GM18861 (cell line): ENCODE results near the gene GGT1.
"Not testable (repeated sequence)": the region's sequence is repeated elsewhere in the genome, so short reads cannot be mapped to it uniquely, and the experiment has no call there.

Source experiments
- ATAC-seq: cut with Tn5 transposase; IDR thresholded peaks from one replicate; pipeline ENCODE4 v1.9.1; 2021; ENCODE audit not compliant: unreplicated experiment

Gene GGT1

DNA sequence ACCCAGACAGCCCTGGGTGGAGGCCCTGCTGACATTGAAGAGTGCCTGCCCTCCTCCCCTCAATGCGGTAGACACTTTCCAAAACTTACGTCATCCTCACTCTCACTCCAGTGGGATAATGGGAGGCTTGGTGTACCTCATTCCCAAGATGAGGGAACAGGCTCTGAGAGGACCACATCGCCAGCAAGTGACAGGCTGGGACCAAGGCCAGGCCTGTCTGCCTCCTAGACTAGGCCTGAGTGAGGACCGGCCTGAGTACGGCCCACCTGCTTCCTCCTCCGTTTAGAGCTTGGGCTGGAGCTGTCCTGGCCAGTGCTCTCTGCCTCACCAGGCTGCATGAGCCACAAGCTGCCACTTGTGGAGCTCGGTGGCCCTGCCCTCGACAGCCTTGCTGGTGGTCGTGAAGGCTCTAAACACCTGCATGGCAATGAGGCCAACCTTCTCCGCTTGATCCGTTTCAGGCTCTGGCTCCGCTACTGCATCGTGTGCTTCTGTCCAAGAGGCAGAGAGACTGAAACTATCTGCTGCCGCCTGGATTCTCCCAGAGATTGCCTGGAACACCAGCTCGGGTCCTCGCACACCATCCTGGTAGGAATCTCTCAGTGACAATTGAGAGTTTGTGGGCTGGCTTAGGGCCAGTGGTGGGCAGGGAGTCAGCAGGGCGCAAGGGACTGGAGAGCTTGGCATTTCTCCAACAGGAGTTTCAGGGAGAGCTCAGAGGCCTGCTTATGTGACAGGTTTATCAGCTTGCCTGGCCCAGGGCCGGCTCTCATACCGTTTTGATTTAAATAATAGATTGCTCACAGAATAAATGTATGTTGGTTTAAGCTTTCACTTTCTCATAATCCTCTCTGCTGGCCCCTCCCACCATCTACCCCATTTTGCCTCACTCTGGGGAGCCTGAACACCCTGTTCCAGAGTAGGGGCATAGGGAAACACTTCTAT is 19.5 kb upstream of the GGT1 start:
- ATAC-seq: no peak

DNA sequence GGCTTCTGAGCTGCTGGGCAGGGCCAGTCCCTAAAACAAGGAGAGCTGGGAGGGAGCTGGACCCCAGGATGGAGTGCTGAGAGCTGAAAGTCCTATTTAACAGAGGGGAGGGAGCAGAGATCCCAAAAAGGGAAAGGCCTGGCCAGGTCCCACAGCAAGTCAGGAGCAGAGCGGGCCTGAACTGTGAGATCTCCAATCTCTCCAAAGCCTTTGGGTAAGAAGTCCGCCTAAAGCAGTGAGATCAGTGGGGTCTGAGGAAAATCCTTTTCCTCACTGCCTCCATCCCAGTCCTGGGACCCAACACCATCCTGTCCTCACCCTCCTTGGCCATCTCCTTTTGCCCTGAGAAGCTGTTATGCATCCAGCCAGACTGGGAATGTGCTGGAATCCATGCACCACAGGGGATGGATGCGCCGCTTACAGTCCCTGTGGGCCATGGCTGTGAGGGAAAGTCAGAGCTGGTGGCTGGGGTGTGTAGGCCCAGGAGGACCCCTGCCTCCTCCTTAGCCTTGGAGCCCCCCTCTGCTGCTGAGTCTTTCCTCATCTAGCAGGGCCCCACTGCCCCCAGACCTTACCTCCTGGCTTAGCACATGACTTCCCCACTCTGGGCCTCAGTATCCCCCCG is 18.7 kb upstream of the GGT1 start:
- ATAC-seq: no peak

DNA sequence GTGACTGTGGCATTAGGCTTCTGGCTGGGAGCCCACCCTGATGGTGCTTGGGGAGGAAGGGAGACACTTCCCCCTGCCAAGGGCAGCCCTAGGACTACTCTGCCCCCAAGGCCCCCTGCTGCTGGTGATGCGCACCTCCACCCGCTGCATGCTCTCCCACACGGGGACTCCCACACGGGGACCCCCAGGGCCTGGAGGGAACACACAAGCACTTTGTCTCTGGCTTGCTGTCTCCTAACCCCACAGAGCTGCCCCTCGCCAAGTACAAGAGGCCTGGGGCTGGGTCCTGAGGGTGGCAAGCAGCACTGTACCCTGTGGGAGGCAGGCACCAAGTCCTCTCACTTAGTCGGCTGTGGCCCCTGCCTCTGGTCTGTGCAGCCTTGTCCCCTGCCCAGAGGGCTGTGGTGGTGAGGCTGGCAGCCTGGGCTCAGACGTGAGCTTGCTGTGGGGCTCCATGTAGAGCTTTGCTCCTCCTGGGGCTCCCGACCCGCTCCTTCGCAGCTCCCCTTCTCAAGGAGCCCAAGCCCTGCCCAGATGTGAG is 18.1 kb upstream of the GGT1 start:
- no peak for ATAC-seq

DNA sequence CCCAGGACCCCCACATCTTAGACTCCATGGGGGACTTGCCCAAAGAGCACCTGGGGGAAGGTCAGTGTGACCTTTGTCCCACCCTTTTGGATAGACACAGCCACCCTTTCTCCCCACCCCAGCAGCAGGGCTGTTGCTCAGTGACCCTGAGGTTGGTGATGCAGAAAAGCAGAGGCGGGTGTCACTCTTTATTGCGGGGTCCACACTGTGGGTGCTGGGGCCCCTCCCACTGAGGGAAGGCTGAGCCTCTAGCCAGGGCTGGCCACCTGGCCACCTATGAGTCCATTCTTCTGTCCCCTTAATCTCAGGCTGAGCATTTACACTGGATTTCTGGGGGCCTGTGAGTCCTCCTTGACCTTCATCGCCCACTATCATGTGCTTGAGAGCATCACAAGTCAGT is 17.5 kb upstream of the GGT1 start:
- no peak for ATAC-seq

DNA sequence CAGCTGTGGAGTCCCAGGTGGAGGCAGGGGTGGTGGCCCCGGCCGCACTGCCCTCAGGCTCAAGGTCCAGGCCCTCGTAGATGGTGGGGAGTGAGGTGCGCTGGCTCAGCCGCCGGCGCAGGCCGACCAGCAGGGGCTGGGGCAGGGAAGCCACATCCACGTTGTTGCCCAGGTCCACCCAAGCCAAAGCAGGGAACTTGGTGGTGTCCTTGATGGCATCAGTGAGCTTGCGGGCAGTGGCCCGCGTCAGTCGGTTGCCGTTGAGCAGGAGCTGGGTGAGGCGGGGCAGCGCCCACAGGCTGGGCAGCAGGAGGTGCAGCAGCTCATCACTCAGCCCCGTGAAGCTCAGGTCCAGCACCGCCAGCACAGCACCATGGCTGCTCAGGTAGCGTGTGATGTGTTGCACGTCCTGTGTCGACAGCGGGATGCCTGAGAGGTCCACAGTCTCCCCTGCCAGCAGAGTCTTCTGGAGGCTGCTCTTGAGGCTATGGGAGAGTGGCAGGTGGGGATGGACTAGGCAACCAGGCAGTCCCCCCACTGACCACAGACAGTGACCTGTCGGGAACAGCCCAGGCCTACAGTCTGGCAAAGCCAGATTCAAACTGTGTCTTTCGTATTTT is 17.0 kb upstream of the GGT1 start:
- ATAC-seq: no peak

DNA sequence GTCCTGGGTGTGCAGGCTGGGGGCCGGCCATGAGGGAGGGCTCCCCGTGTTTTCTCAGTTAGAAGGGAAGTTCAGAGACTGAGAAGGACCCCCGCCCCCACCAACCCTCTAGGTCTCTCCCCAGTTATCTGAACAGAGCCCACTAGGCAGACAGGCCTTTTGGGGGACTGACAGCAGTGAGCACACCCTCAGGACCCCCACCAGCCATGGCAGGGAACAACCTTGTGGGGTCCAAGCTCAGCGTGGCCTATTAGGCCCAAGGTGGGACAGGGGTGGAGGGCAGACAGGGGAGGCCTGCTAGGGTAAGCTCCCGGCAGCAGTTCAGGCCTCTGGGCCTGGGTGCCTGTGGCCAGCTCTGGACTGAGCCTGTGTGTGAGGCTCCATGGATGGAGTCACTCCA is 15.7 kb upstream of the GGT1 start:
- no peak for ATAC-seq

DNA sequence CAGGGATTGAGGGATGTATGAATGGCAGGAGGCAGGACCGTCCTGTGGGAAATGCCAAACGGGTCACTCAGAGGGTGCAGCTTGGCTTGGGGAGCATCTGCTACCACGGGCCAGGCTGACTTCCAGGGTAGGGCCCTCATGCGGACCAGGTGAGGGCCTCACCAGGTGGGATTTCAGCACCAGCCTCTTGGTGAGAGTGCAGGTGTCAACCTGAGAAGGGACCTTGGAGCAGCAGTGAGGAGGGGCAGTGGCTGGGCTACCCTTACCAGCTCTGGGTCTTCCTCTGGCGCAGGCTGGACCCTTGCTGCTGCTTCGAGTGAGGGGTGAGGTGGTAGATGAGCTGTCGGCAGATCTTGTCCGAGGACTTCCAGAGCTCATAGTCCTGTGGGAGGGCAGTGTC is 15.0 kb upstream of the GGT1 start:
- ATAC-seq: no peak

DNA sequence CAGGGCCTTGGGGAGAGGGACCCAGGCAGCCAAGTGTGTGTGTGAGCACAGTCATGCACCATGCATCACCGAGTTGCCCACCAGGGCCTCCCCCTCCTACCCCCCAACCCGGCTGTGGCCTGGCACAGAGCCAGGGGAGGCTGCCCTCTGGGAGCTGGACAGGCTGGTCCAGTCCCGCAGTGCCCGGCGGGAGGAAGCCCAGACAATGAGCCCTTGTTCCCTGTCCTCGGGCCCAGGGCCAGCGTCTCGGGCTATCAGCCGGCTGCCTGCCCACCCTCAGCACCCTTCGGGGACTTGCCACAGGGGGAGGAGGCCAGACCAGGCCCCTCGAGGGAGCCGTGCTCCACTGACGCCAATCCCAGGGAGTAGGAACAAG is 14.6 kb upstream of the GGT1 start:
- no peak for ATAC-seq

DNA sequence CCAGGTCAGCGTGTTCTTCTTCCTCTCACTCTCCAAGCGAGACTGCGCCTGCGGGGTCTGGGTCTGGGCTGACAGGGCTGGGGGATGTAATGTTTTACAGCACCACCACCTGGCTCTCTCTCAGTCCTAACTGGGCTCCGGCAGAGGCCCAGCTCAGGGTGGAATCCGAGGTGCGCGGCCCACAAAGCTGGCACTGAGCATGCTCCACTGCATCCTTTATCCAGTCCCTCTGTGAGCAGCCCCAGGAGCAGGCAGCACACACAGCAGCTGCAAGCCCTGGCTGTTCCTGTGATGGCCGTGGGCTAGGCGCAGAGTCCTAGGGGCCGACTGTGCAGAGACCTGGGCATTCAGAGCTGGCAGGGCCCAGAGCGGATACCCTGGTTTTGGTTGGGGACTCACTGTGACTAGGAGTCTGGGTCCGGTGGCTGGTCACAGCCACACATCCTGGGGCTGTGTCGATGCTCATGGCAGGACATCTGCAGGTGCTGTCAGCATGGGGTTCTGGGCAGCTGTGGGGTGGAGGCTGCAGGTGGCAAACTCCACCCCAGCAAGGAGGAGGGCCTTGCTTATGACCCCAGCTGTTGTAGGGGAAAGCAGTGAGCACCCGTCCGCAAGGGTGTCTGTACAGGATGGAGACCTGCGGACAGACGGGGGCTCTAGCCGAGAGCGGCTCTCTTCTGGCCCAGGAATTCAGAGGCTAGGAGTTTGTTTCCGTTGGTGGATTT is 14.1 kb upstream of the GGT1 start:
- no peak for ATAC-seq

DNA sequence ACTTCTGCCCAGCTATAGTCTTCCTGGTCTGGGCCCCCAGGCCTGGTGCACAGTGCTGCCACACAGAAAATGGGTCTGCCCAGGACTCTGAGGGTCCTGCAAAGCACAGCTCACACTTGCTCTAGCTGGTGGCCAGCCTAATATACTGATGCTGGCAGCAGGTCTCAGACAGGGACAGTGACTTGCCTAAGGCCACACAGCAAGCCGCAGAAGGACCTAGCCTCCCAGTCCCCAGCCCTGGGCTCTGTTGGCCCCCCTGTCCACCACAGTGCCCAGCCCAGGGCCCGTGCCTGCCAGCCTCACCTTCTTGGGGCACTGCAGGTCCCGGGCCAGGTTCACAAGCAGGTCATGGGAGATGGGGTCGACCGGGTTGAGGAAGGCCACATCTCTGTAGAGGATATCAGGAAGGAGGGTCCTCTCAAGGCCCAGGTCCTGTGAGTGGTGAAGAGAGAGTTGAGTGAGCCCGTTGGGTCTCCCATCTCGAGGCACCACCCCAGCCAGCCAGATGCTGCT is 13.4 kb upstream of the GGT1 start:
- ATAC-seq: no peak

DNA sequence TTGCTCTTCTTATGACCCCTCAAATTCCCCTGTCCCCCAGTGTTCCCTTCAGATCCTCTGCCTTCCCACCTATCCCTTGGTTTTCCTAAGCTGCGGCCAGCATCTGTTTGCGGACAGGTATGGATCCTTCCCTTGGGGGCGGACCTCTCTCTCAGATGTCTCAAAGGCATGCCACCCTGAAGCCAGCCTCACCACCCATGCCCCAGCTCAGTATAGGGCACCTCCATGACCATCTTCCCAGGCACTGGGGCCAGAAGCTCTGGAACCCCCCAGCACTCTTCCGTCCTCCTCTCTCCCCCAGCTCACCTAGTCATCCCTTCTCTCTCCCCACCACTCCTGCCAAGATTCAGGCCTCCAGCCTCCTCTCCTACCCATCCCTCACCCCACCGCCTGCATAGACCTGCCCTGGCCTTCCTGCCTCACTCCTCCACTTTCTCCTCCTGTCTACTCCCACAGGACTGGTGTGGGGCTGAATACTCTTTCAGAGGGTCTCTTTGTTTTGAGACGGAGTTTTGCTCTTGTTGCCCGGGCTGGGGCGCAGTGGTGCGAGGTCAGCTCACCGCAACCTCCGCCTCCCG is 12.3 kb upstream of the GGT1 start:
- ATAC-seq: no peak

DNA sequence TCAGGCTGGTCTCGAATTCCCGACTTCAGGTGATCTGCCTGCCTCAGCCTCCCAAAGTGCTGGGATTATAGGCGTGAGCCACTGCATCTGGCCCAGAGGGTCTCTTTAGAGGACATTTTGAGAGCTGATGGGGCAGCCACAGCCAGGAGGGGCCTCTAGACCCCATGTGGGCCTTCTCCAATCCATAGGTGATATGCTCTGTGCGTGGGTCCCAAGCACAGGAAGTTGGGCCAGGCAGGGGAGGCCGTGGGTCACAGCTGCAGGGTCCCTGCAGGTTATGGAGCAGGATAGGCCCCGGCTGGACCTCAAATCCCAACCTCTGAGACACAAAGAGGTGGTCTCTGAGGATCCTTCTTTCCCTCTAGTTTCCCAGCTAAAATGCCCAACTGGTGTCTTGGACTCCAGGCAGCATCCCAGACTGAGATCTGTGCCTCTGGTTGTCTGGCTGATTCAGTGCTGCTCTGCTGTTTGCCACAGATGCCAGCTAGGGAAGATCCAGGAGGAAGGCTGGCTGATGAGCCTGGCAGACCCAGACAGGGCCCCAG is 11.6 kb upstream of the GGT1 start:
- ATAC-seq: no peak

DNA sequence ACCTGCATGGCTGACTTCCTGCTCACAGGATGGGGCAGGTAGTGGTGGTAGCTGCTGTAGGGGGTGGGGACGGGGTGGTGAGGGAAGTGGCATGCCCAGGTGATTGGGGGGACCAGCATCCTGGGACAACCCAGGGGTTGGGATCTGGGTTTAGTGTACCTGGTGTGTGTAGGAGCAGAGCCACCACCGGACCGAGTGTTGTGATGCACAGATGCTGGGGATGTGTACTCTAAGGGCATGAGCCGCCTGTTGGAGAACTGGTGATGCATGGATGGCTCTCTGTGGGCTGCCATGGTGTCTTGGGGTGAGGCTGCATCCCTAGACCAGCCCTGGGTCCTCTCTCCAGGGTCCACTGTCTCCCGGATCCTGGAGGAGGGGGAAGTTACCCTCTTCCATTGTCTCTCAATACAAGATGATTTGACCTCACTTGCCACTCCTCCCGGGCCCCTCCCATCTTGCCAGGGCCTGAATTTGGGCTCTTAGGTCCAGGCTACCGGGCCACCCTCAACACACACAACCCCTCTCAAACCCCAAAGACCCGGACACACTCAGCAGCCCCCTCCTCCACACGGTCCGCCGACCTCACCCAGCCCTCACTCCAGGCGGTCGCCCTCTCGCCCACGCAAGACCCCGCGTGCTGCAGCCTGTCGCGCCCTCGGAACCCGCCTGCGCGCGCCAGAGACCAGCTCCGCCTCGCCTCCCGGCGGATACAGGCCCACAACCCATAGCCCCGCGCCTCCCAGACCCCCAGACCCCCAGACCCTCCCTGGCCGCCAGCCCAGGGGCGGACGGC is 10.7 kb upstream of the GGT1 start:
- no peak for ATAC-seq

DNA sequence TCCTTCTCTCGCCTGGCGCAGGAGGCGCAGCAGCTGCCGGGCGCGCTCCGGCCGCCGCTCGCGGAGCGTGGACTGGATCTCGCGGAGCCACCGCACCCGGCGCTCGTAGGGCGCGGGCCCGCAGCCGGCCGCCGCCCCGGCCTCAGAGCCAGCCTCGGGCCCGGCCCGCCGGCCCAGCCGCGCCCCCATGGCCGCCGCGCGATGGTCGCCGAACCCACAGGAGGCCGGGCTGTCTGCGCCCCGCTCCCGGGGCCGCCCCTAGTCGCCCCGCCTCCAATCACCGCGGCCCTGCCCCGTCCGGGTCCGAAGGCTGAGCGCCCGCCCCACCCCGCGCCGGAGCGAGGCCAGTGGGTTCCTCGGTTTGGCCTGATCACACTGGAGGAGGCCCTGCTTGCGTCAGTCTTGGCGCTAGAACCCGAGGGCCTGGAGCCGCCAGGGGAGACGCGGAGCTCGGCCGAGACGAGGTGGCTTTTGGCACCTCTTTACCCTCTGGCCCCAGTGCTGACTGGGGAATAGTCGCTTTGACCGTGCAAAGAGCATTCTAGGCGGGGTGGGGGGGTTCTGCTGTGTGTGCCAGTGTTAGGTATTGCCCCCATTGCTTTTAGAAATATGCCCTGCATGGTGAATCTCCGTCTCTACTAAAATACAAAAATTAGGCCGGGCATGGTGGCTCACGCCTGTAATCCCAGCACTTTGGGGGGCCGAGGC is 10.0 kb upstream of the GGT1 start, which contains the start of gene LRRC75B:
TSS of gene LRRC75B (minus strand) at position 223 of the 708 bp plus-strand sequence. CDS start at position 189, 34 bp downstream.
- peak; percentile 75 for ATAC-seq

DNA sequence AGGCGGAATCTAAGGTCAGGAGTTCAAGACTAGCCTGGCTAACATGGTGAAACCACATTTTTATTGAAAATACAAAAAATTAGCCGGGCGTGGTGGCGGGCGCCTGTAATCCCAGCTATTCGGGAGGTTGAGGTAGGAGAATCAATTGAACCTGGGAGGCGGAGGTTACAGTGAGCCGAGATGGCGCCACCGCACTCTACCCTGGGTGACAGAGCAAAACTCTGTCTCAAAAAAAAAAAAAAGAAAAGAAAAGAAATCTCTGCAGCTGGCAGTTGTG is 9.5 kb upstream of the GGT1 start:
- ATAC-seq: not testable (repeated sequence)

DNA sequence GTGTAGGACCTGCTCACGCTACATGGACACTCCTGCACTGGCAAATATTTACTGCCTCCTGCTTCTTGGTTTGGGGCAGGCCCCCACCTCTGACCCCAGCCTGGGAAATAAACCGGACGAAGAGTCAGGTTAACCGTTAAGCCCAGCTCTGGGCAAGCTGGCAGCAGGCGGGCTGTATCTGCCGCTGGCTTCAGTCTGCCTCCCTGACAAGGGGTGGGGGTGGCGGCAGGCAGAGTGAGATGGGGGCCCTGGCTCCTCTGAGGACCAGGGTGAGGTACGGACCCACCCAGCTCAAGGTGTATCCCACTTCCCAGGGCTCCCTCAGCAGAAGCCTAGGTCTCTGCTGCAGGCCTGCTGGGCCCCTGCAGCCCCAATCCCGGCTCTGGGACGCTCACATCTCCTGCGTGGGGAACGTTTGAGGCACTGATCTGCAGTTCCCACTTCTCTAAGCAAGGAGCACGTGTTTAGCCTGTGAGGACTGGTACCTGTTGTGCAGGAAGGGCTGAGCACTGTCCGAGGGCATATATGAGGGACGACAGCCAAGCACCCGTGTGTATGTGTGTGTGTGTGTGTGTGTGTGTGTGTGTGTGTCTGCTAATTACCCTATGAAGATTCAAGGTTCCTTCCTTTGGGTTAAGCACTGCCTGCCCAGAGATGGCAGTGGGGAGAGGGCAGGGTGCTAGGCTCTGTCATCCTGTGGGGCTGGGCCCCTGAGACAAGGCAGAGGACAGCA is 9.0 kb upstream of the GGT1 start:
- ATAC-seq: no peak

DNA sequence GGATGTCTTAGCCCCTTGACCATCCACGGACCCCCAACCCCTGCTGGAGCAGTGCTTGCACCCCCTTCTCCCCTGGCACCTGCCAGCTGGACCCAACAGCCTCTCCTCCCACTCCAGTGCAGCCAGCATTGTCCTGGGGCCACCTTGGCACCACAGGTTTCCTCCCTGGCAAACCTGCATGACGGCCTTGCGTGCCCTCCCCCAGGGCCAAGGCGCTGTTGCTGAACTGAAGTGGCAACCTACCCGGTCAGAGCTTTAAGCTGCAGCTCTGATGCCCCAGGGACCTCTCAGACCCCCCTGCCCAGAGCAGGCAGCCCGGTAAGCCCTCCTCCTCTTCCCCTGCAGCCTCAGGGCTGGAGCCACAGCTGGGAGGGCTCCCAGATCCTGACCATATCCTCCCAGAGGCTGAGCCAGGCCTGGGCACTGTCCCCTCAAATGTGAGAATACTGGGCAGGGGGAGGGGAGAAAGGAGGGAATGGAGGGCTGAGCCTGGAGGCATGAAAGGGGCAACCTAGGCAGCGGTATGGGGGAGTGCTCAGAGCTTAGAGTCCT is 8.3 kb upstream of the GGT1 start:
- no peak for ATAC-seq

DNA sequence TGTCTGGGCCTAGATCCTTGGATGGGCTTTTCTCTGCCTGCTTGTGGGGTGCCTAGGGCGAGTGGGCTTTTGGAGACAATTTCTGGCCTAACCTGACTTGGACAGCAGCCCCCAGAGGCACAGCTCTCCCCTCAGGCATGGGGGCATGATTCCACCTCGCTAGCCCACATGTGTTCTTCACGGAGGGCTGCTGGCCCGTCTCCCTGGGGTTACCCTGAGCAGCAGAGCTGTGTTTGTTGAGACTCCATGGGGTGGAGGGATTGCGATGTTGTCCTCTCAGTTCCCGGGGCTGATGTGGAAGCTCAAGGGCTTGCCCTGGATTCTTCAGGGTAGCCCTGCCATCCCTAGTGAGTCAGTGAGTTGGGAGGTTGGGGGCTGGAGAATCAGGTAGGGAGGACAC is 7.8 kb upstream of the GGT1 start:
- ATAC-seq: no peak
